Smooth muscle cell (in vitro differentiated cells): ENCODE data around the gene SLC9A9. TPM values are rescaled to one million over a fixed set of nuclear protein-coding genes. Genes with fewer than 3 reads are reported as not detected.
A peak's percentile ranks its signal among the peaks of the same experiment; 100 is the strongest.

Experiments
- DNase-seq: peaks from one replicate; lab custom pipeline; 2025; ENCODE audit not compliant: unreplicated experiment; lab: John Stamatoyannopoulos, UW
- H2AFZ ChIP-seq: fragments of 200-600 bp; sonication (generic); 2 replicates; pipeline ENCODE4 v1.6.0; 2016; ENCODE audit warnings: antibody characterized with exemption, low read depth, mild to moderate bottlenecking
- H3F3A ChIP-seq: fragments of 200-600 bp; sonication (generic); 2 replicates; pipeline ENCODE4 v1.6.0; 2017; ENCODE audit warnings: antibody characterized with exemption, low read depth
- H3K27ac ChIP-seq: fragments of 200-600 bp; sonication (generic); 2 replicates; pipeline ENCODE4 v1.5.1; 2016; ENCODE audit warnings: low read depth, mild to moderate bottlenecking
- H3K27me3 ChIP-seq: fragments of 200-600 bp; sonication (generic); 2 replicates; pipeline ENCODE4 v1.6.1; 2016; ENCODE audit warnings: low read depth, mild to moderate bottlenecking
- H3K36me3 ChIP-seq: fragments of 200-600 bp; sonication (generic); 2 replicates; pipeline ENCODE4 v1.5.1; 2016; ENCODE audit warnings: low read depth
- H3K4me1 ChIP-seq: fragments of 200-600 bp; sonication (generic); 2 replicates; pipeline ENCODE4 v1.5.1; 2016; ENCODE audit warnings: low read depth
- H3K4me2 ChIP-seq: fragments of 200-600 bp; sonication (generic); 2 replicates; pipeline ENCODE4 v1.6.0; 2016; ENCODE audit warnings: mild to moderate bottlenecking
- H3K4me3 ChIP-seq: fragments of 200-600 bp; sonication (generic); 2 replicates; pipeline ENCODE4 v1.5.1; 2016; ENCODE audit warnings: mild to moderate bottlenecking
- H3K79me2 ChIP-seq: fragments of 200-600 bp; sonication (generic); 2 replicates; pipeline ENCODE4 v1.6.0; 2016; ENCODE audit warnings: low read depth, mild to moderate bottlenecking
- H3K9ac ChIP-seq: fragments of 200-600 bp; sonication (generic); 2 replicates; pipeline ENCODE4 v1.6.0; 2016; ENCODE audit warnings: low read depth
- H3K9me3 ChIP-seq: fragments of 200-600 bp; sonication (generic); replicated peaks from 2 replicates; pipeline ENCODE4 v1.5.1; 2016; ENCODE audit warnings: low read depth
- H4K20me1 ChIP-seq: fragments of 200-600 bp; sonication (generic); 2 replicates; pipeline ENCODE4 v1.6.0; 2016; ENCODE audit warnings: low read depth
- CTCF ChIP-seq: fragments of 200-600 bp; sonication (generic); IDR thresholded peaks from 2 replicates; pipeline ENCODE4 v1.5.1; 2017; ENCODE audit warnings: borderline replicate concordance, mild to moderate bottlenecking, antibody characterized with exemption; ENCODE audit not compliant: insufficient read depth, poor library complexity, severe bottlenecking
- WGBS: methylation state at CpG from one replicate; pipeline ENCODE4 v1.1.7; 2016; ENCODE audit warnings: low lambda C conversion rate; 5-methylcytosine and 5-hydroxymethylcytosine counted together
- polyA plus RNA-seq: library from polyadenylated mRNA; unstranded; fragments of >200 nt; fragmentation: Nextera tagmentation; extraction: Ambion mirVana; gene quantifications from 2 replicates; pipeline ENCODE4 v1.2.1, GENCODE V29; 2016
- total RNA-seq: library from RNA; depleted of rRNA; stranded (reverse); fragments of >200 nt; gene quantifications from 2 replicates; pipeline ENCODE4 v1.2.3, GENCODE V29; 2014

Gene SLC9A9
- total and polyA plus RNA-seq, 2 experiments from 2014 or later: 4.0 to 8.9 TPM

DNA sequence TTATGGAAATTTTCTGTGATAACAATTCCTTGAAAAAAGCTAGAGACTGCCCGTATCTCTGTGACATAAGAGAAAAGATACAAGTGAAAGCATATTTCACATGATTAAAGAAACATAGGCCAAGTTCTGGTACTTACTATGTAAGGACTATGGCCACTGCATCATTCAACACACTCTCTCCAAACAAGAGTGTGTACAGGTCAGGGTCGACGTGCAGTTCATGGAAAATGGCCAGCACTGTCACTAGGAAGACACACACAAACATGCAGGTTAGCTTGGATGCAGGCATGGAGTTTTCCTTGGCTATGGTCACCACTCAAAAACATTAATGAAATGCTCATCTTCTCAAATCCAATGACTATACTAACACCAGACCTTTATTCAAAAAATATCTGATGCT, 196.2 kb downstream of the SLC9A9 start:
- 90% methylated on average over 3 of the region's 3 CpGs for WGBS
- no peaks in the 10 kb centered on the region for H3K4me1 ChIP-seq
- no peak overlapping the region for H3K27ac ChIP-seq
- H3K9ac ChIP-seq: no peak overlapping the region
- H3K79me2 ChIP-seq: no peaks in the 10 kb centered on the region
- no peaks in the 10 kb centered on the region for H3F3A ChIP-seq
- H4K20me1 ChIP-seq: no peaks in the 10 kb centered on the region
- DNase-seq: no peak
- no peaks in the 10 kb centered on the region for H3K27me3 ChIP-seq
- H3K9me3 ChIP-seq: no peaks in the 10 kb centered on the region
- H2AFZ ChIP-seq: no peak overlapping the region
- no peak overlapping the region for H3K4me2 ChIP-seq
- H3K4me3 ChIP-seq: no peak overlapping the region
- TF ChIP-seq CTCF: no peak
- H3K36me3 ChIP-seq: no peaks in the 10 kb centered on the region

GRCh38 chr3:143650827-143651226, 197.4 kb downstream of the SLC9A9 start:
- no peaks in the 10 kb centered on the region for H3K9me3 ChIP-seq
- H3K79me2 ChIP-seq: no peaks in the 10 kb centered on the region
- no peaks in the 10 kb centered on the region for H3K36me3 ChIP-seq
- no peak overlapping the region for H3K27ac ChIP-seq
- H4K20me1 ChIP-seq: no peaks in the 10 kb centered on the region
- no peaks in the 10 kb centered on the region for H3F3A ChIP-seq
- no peak overlapping the region for H3K4me2 ChIP-seq
- no peaks in the 10 kb centered on the region for H3K4me1 ChIP-seq
- H3K27me3 ChIP-seq: no peaks in the 10 kb centered on the region
- 86% methylated on average over 1 of the region's 1 CpG for whole genome bisulfite sequencing
- H2AFZ ChIP-seq: no peak overlapping the region
- H3K4me3 ChIP-seq: no peak overlapping the region
- no peak overlapping the region for H3K9ac ChIP-seq
- TF ChIP-seq CTCF: no peak
- DNase-seq: no peak

DNA sequence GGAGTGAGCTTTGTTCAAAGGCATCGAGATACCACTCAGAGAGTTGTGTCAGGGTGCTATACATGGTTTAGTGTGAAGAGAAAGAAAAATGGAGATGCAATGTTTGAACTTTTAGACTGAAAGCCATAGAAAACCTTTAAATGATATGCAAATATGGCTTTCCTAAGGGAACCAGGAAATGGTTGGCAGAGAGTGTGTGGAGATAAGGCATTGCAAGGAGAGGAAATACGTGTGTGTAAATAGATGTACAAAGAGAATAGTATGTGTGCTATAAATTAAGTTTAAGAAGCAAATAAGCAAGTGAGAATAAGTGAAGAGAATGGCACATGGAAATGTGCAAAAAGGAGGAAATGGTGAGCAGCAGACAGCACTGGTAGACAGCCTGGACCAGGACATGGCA, 198.1 kb downstream of the SLC9A9 start:
- Histone ChIP-seq H3K4me1 (no peaks in the 10 kb centered on the region), H3K27me3 (no peaks in the 10 kb centered on the region), H3K27ac (no peak overlapping the region), H4K20me1 (no peaks in the 10 kb centered on the region), H3K4me2 (no peak overlapping the region), H3K9me3 (no peaks in the 10 kb centered on the region), H3F3A (no peaks in the 10 kb centered on the region), H3K9ac (no peak overlapping the region), H3K36me3 (no peaks in the 10 kb centered on the region), H3K4me3 (no peak overlapping the region), H2AFZ (no peak overlapping the region), H3K79me2 (no peaks in the 10 kb centered on the region)
- WGBS: 89% methylated on average over 2 of the region's 2 CpGs
- no peak for DNase-seq
- TF ChIP-seq CTCF: no peak

- H3K4me2 ChIP-seq: no peak overlapping the region
- no peak overlapping the region for H3K4me3 ChIP-seq
- DNase-seq: no peak
- H3K27me3 ChIP-seq: no peaks in the 10 kb centered on the region
- H4K20me1 ChIP-seq: no peaks in the 10 kb centered on the region
- H3K36me3 ChIP-seq: no peaks in the 10 kb centered on the region
- WGBS: 73% methylated on average over 7 of the region's 7 CpGs
- H2AFZ ChIP-seq: no peak overlapping the region
- peak; percentile 32 for TF ChIP-seq CTCF
- H3K9ac ChIP-seq: no peak overlapping the region
- H3F3A ChIP-seq: no peaks in the 10 kb centered on the region
- no peaks in the 10 kb centered on the region for H3K4me1 ChIP-seq
- H3K79me2 ChIP-seq: no peaks in the 10 kb centered on the region
- no peak overlapping the region for H3K27ac ChIP-seq
- no peaks in the 10 kb centered on the region for H3K9me3 ChIP-seq
Measured at GRCh38 chr3:143648708-143649107, 199.6 kb downstream of the SLC9A9 start.
